ENCODE data around the gene NPW.
A peak's percentile ranks its signal among the peaks of the same experiment; 100 is the strongest.

NPW gene

GRCh38 chr16:2015117-2015946, 4.3 kb upstream of the NPW start:
- intact Hi-C loops (cut with DNase I) = no loop called here
- DNase-seq = no peak

- intact Hi-C loops (cut with DNase I) = no loop called here
- no peak for DNase-seq
Observed at GRCh38 chr16:2015947-2016208, 3.7 kb upstream of the NPW start.

GRCh38 chr16:2016407-2016922, 3.1 kb upstream of the NPW start:
- no peak for DNase-seq
- intact Hi-C loops (cut with DNase I) = no loop called here

GRCh38 chr16:2019921-2020831, 591 bp downstream of the NPW start:
- intact Hi-C loops (cut with DNase I) = loop anchor here (5.0 kb wide), 1 partner anchor 137 kb away; the partner anchor contains the start of gene TRAF7
- no peak for DNase-seq

- peak in 1 of 42 donors; percentile 18 for DNase-seq
Observed at GRCh38 chr16:2022723-2023091, 3.1 kb downstream of the NPW start.

GRCh38 chr16:2023092-2024031, 3.8 kb downstream of the NPW start:
- intact Hi-C loops (cut with DNase I) = loop anchor here (5.0 kb wide), 1 partner anchor 134 kb away; the partner anchor contains the start of gene TRAF7
- peak; percentile 86 to 99 (median 95) for DNase-seq

More at GRCh38 chr16:2022723-2023091, 3.1 kb downstream of the NPW start:
- intact Hi-C loops (cut with DNase I) = loop anchor here (5.0 kb wide), 1 partner anchor 135 kb away; the partner anchor contains the start of gene TRAF7

GRCh38 chr16:2024032-2024420, 4.4 kb downstream of the NPW start:
- no peak for DNase-seq
- intact Hi-C loops (cut with DNase I) = loop anchor here (5.0 kb wide), 1 partner anchor 133 kb away; the partner anchor contains the start of gene TRAF7

GRCh38 chr16:2025251-2025650, 5.7 kb downstream of the NPW start:
- no peak for DNase-seq
- intact Hi-C loops (cut with DNase I) = no loop called here

GRCh38 chr16:2025878-2026460, 6.4 kb downstream of the NPW start:
- no peak for DNase-seq
- intact Hi-C loops (cut with DNase I) = no loop called here

GRCh38 chr16:2026461-2027023, 7.0 kb downstream of the NPW start, which contains the start of gene NHERF2:
TSS of gene NHERF2 (plus strand) at chr16:2026902. CDS start at chr16:2027006, 104 bp downstream.
- peak in 20 of 42 donors; percentile 22 to 72 (median 50) for DNase-seq
- intact Hi-C loops (cut with DNase I) = no loop called here

GRCh38 chr16:2027024-2028010, 7.7 kb downstream of the NPW start:
- intact Hi-C loops (cut with DNase I) = no loop called here
- peak in 1 of 42 donors; percentile 29 for DNase-seq

GRCh38 chr16:2028146-2028545, 8.6 kb downstream of the NPW start:
- intact Hi-C loops (cut with DNase I) = no loop called here

GRCh38 chr16:2028620-2029220, 9.1 kb downstream of the NPW start:
- DNase-seq = no peak
- intact Hi-C loops (cut with DNase I) = no loop called here

More at GRCh38 chr16:2028146-2028545, 8.6 kb downstream of the NPW start:
- no peak for DNase-seq

- no peak for DNase-seq
- intact Hi-C loops (cut with DNase I) = no loop called here
Observed at GRCh38 chr16:2029350-2029749, 9.8 kb downstream of the NPW start.

- intact Hi-C loops (cut with DNase I) = no loop called here
- no peak for DNase-seq
Observed at GRCh38 chr16:2030036-2030435, 10.5 kb downstream of the NPW start.

- intact Hi-C loops (cut with DNase I) = no loop called here
- no peak for DNase-seq
Observed at GRCh38 chr16:2031081-2031577, 11.5 kb downstream of the NPW start.

Data from head of caudate nucleus (tissue), 42 donors.